AG04450 (cell line): ENCODE data around the gene CCNF. TPM values are rescaled to one million over a fixed set of nuclear protein-coding genes. Genes with fewer than 3 reads are reported as not detected.

Source experiments
- CTCF ChIA-PET: fragments of 300-600, 350-600 bp; formaldehyde crosslinking; extraction: SDS; loops from one replicate; lab custom pipeline; 2022; ENCODE audit warnings: antibody characterized with exemption, inconsistent platforms; lab: Charles Lee
- POLR2A ChIA-PET: fragments of 350-600 bp; formaldehyde crosslinking; extraction: SDS; loops from one replicate; lab custom pipeline; 2021; ENCODE audit warnings: antibody characterized with exemption, inconsistent platforms; lab: Yijun Ruan, JAX
- DNase-seq: peaks from one replicate; pipeline ENCODE4 v3.0.0-alpha.2; 2011; ENCODE audit warnings: low read depth, low spot score
- H3K27ac ChIP-seq: one replicate; pipeline ENCODE4 v1.5.1; 2012; ENCODE audit warnings: low read depth, low read length, control low read depth
- H3K27me3 ChIP-seq: one replicate; pipeline ENCODE4 v1.6.0; 2012; ENCODE audit warnings: low read length; ENCODE audit not compliant: control insufficient read depth, insufficient read depth
- H3K4me3 ChIP-seq: 2 replicates; pipeline ENCODE4 v1.5.1; 2011; ENCODE audit warnings: mild to moderate bottlenecking, low read depth, low read length, control low read depth
- H3K9me3 ChIP-seq: 2 replicates; pipeline ENCODE4 v1.5.1; 2012; ENCODE audit warnings: low read length; ENCODE audit not compliant: control insufficient read depth, insufficient read depth
- polyA plus RNA-seq: library from polyadenylated mRNA; depleted of rRNA; stranded (reverse); fragments of >200 nt; gene quantifications from 2 replicates; pipeline ENCODE4 v1.2.3, GENCODE V29; 2011
- TF ChIP-seq, protein P1 (sequence below): IDR thresholded peaks from 2 replicates; pipeline ENCODE4 v1.5.1; 2011; ENCODE audit warnings: low read depth, low read length, control low read depth, inconsistent platforms

Gene CCNF
- polyA plus RNA-seq, 1 experiment, result 2.3 TPM

DNA sequence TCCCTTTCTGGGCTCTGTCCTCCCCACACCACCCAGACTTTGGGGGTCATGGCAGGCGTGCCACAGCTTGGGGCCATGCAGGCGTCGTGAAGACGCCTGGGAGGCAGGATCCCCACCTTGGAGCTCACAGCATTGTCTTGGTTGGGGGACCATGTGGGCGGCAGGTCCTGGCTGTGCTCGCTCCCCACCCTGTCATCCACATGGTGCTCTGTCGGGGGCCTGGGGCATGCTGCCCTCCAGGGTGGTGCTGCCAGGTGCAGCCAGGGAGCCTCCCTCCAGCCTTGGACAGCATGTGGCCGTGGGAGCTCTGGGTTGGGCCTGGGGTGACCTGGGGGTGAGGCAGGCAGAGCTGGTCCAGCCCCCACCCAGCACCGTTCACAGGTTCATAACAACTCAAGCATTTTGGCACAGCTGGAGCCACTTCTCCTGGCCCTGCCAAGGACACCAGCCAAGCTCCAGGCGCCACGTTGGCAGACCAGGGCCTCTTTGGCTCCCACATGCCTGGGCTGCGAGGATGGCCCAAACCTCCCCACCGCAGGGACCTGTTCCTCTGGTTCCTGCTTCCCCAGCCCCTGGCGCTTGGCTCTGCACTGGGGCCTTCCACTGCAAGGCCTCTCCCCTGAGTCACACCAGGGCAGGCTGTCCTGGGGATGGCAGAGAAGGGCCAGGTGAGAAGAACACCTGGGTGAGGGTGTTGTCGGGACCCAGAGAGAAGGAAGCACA is 69.4 kb downstream of the CCNF start:
- H3K9me3 ChIP-seq, result no peaks in the 10 kb centered on the region; the same call in 1 of the 2 replicates
- TF ChIP-seq, protein P1, sequence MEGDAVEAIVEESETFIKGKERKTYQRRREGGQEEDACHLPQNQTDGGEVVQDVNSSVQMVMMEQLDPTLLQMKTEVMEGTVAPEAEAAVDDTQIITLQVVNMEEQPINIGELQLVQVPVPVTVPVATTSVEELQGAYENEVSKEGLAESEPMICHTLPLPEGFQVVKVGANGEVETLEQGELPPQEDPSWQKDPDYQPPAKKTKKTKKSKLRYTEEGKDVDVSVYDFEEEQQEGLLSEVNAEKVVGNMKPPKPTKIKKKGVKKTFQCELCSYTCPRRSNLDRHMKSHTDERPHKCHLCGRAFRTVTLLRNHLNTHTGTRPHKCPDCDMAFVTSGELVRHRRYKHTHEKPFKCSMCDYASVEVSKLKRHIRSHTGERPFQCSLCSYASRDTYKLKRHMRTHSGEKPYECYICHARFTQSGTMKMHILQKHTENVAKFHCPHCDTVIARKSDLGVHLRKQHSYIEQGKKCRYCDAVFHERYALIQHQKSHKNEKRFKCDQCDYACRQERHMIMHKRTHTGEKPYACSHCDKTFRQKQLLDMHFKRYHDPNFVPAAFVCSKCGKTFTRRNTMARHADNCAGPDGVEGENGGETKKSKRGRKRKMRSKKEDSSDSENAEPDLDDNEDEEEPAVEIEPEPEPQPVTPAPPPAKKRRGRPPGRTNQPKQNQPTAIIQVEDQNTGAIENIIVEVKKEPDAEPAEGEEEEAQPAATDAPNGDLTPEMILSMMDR, result no peak
- DNase-seq, result no peak
- POLR2A ChIA-PET, result interaction anchor here (0.9 kb wide), 1 partner anchor 24 kb away, joined by 3 read pairs; the partner anchor contains the start of gene TBC1D24
- H3K27me3 ChIP-seq, result no peaks in the 10 kb centered on the region
- no peak overlapping the region for H3K4me3 ChIP-seq
- no peak overlapping the region for H3K27ac ChIP-seq
- CTCF ChIA-PET, result no interaction called here

DNA sequence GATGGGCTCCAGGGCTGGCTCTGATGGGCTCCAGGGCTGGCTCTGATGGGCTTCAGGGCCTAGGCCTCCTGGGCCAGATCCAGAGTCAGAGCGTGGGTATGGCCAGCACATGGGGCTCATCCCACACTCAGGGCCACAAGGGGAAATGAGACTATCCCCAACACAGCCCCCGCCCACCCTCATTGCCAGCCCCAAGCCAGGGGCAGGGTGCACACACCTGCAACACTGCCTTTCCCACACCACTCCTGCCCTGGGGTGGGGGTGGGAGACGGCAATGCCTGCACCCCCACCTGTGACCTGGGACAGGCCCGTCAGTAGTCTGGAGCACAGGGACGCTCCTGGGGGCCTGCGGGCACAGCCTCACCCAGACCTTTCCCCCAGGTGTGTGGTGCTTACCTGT is 70.2 kb downstream of the CCNF start:
- POLR2A ChIA-PET, result no interaction called here

DNA sequence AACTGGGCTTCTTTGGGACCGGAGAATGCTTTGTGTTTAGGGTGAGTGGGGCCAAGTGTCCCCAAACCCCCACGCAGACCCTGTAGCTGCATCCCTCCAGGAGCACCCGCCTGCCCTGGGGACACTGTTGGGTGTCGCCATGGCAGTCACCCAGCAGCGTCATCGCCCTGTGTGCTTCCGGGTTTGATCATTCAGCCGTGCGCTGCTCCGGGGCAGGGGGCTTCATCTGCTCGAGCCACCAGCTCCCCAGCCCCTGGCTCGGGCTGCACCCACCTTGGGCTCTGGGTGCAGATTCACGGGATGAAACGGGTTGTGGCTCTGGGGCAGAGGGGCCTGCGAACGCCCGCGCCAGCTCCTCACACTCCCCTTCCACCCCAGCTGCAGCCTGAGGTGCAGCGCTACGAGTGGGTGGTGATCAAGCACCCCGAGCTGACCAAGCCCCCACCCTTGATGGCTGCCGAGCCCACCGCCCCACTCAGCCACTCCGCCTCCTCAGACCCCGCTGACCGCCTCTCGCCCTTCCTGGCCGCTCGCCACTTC is 70.7 kb downstream of the CCNF start:
- ChIA-PET POLR2A (no interaction called here), CTCF (interaction anchor here (2.1 kb wide), 2 partner anchors 10 to 70 kb away, joined by 16 to 23 read pairs; partner anchors contain the start of gene CCNF)
- H3K9me3 ChIP-seq, result no peaks in the 10 kb centered on the region; the same call in 1 of the 2 replicates
- TF ChIP-seq, protein P1, result no peak
- H3K27me3 ChIP-seq, result no peaks in the 10 kb centered on the region
- no peak for DNase-seq
- no peak overlapping the region for H3K27ac ChIP-seq
- H3K4me3 ChIP-seq, result no peak overlapping the region

More for the DNA sequence above, 70.2 kb downstream of the CCNF start:
- H3K9me3 ChIP-seq, result no peaks in the 10 kb centered on the region; the same call in 1 of the 2 replicates
- TF ChIP-seq, protein P1, result no peak
- CTCF ChIA-PET, result no interaction called here
- no peak for DNase-seq
- H3K27ac ChIP-seq, result no peak overlapping the region
- H3K27me3 ChIP-seq, result no peaks in the 10 kb centered on the region
- no peak overlapping the region for H3K4me3 ChIP-seq

DNA sequence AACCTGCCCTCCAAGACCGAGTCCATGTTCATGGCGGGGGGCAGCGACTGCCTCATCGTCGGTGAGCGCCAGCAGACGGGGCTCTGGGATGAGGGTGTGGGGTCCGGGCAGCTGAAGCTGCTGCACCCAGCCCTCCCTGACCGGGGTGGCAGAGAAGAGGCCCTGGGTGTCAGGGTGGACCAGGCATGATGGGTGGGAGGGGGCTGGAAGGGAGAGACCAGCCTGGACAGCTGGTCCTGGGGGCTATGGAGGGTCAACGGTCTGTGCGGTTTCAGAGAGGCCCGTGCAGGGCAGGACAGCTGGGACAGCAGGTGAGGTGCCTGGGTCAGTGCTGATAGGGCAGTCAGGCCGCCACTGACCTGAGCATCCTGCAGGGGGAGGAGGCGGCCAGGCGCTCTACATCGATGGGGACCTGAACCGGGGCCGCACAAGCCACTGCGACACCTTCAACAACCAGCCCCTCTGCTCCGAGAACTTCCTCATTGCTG is 71.2 kb downstream of the CCNF start:
- H3K27ac ChIP-seq, result no peak overlapping the region
- no peaks in the 10 kb centered on the region; the same call in 1 of the 2 replicates for H3K9me3 ChIP-seq
- ChIA-PET CTCF (interaction anchor here (0.5 to 2.6 kb wide), 13 partner anchors 11 to 1969 kb away, joined by 3 to 30 read pairs (median 5); partner anchors contain the start of genes ABCA3, ATP6V0C, CCNF and NTN3), POLR2A (interaction anchor here (1.0 to 1.3 kb wide), 5 partner anchors 19 to 289 kb away, joined by 3 to 8 read pairs (median 4); partner anchors contain the start of genes AMDHD2, CCNF and ECI1)
- H3K27me3 ChIP-seq, result no peaks in the 10 kb centered on the region
- no peak for DNase-seq
- no peak overlapping the region for H3K4me3 ChIP-seq
- TF ChIP-seq, protein P1, result no peak
